Measurements from ENCODE around the gene DUSP7.

Gene DUSP7

GRCh38 chr3:52004906-52005395 lies 51.4 kb downstream of the DUSP7 start:
- FAIRE-seq, result no peak

- no peak for FAIRE-seq
Measured at GRCh38 chr3:52004163-52004787, 52.1 kb downstream of the DUSP7 start.

- FAIRE-seq, result no peak
Measured at GRCh38 chr3:52002748-52003147, 53.6 kb downstream of the DUSP7 start.

GRCh38 chr3:52001443-52001974 lies 54.9 kb downstream of the DUSP7 start:
- no peak for FAIRE-seq

- no peak for FAIRE-seq
Measured at GRCh38 chr3:51999846-52000245, 56.5 kb downstream of the DUSP7 start.
